ENCODE measurements around the gene NQO2.

NQO2 gene

GRCh38 chr6:3032986-3033385 is 33.3 kb downstream of the NQO2 start:
- Histone ChIP-seq H3K4me3 (ENCODE audit: low read depth, low read length) (no peak overlapping the region), H3K27me3 (ENCODE audit: insufficient read depth, low read depth, severe bottlenecking) (no peaks in the 10 kb centered on the region), H3K36me3 (no peaks in the 10 kb centered on the region), H3K27ac (no peak overlapping the region), H3K9me3 (ENCODE audit: severe bottlenecking) (peaks cover 6% of the 10 kb centered on the region)
- no peak for TF ChIP-seq CTCF (IDR thresholded peaks at IDR 0.05; ENCODE audit: low read depth, low read length)
- no peak for DNase-seq

GRCh38 chr6:3033652-3034051 is 34.0 kb downstream of the NQO2 start:
- Histone ChIP-seq H3K9me3 (ENCODE audit: severe bottlenecking) (peaks cover 6% of the 10 kb centered on the region), H3K27ac (no peak overlapping the region), H3K27me3 (ENCODE audit: insufficient read depth, low read depth, severe bottlenecking) (no peaks in the 10 kb centered on the region), H3K4me3 (ENCODE audit: low read depth, low read length) (no peak overlapping the region), H3K36me3 (no peaks in the 10 kb centered on the region)
- no peak for DNase-seq
- no peak for TF ChIP-seq CTCF (IDR thresholded peaks at IDR 0.05; ENCODE audit: low read depth, low read length)

- H3K27ac ChIP-seq = no peak overlapping the region
- DNase-seq = no peak
- no peak overlapping the region for H3K4me3 ChIP-seq (ENCODE audit: low read depth, low read length)
- no peaks in the 10 kb centered on the region for H3K36me3 ChIP-seq
- TF ChIP-seq CTCF (IDR thresholded peaks at IDR 0.05; ENCODE audit: low read depth, low read length) = no peak
- no peaks in the 10 kb centered on the region for H3K27me3 ChIP-seq (ENCODE audit: insufficient read depth, low read depth, severe bottlenecking)
- peaks cover 6% of the 10 kb centered on the region for H3K9me3 ChIP-seq (ENCODE audit: severe bottlenecking)
Measured at GRCh38 chr6:3035397-3035796, 35.7 kb downstream of the NQO2 start.

GRCh38 chr6:3036861-3037637 is 37.4 kb downstream of the NQO2 start:
- Histone ChIP-seq H3K36me3 (no peaks in the 10 kb centered on the region), H3K27me3 (ENCODE audit: insufficient read depth, low read depth, severe bottlenecking) (no peaks in the 10 kb centered on the region), H3K9me3 (ENCODE audit: severe bottlenecking) (peaks cover 6% of the 10 kb centered on the region), H3K4me3 (ENCODE audit: low read depth, low read length) (no peak overlapping the region), H3K27ac (peak overlapping the region; percentile 45; the same call in 1 of the 2 replicates)
- TF ChIP-seq CTCF (IDR thresholded peaks at IDR 0.05; ENCODE audit: low read depth, low read length) = no peak
- DNase-seq = no peak

GRCh38 chr6:3037638-3038365 is 38.1 kb downstream of the NQO2 start:
- no peak for TF ChIP-seq CTCF (IDR thresholded peaks at IDR 0.05; ENCODE audit: low read depth, low read length)
- Histone ChIP-seq H3K9me3 (ENCODE audit: severe bottlenecking) (peaks cover 6% of the 10 kb centered on the region), H3K36me3 (no peaks in the 10 kb centered on the region), H3K27me3 (ENCODE audit: insufficient read depth, low read depth, severe bottlenecking) (no peaks in the 10 kb centered on the region), H3K4me3 (ENCODE audit: low read depth, low read length) (no peak overlapping the region), H3K27ac (peak overlapping the region; percentile 45)
- DNase-seq = peak; percentile 63
